Endothelial cell of umbilical vein (primary cell): ENCODE measurements around the gene LY6G6C. TPM values are rescaled to one million over a fixed set of nuclear protein-coding genes. Genes with fewer than 3 reads are reported as not detected.

Experiments used
- BruUV-seq: library from RNA; stranded (reverse); fragments of 400-500 nt; replicated peaks from 2 replicates; lab custom pipeline; 2021; lab: Mats Ljungman, UMichigan
- CTCF ChIA-PET: fragments of 300-600, 350-600 bp; sonication (Branson Sonifier 250); formaldehyde crosslinking; loops from one replicate; lab custom pipeline; 2021; ENCODE audit warnings: antibody characterized with exemption, inconsistent platforms; lab: Charles Lee
- POLR2A ChIA-PET: fragments of 300-600, 350-600 bp; sonication (Branson Sonifier 250); formaldehyde crosslinking; loops from one replicate; lab custom pipeline; 2021; ENCODE audit warnings: antibody characterized with exemption, inconsistent platforms; lab: Charles Lee
- DNase-seq: peaks from one replicate; pipeline ENCODE4 v3.0.0-alpha.2; 2011; ENCODE audit warnings: low read depth, low spot score
- FAIRE-seq: peaks from 2 replicates; lab custom pipeline; 2011; peaks lifted over from hg19 to GRCh38; lab: Jason Lieb, UNC
- H2AFZ ChIP-seq: 2 replicates; pipeline ENCODE4 v1.6.0; 2012; ENCODE audit warnings: low read depth, low read length, control low read depth, inconsistent platforms
- H3K27ac ChIP-seq: 2 replicates; pipeline ENCODE4 v1.5.1; 2011; ENCODE audit warnings: low read depth, mild to moderate bottlenecking, control low read depth, low read length, moderate library complexity; ENCODE audit not compliant: insufficient read depth
- H3K27me3 ChIP-seq, 2 experiments: 2 replicates each; pipeline versions ENCODE4 v1.6.0 to v1.6.1; 2011; ENCODE audit warnings: low read length in 2 of 2, mixed read lengths in 1 of 2; ENCODE audit not compliant: control insufficient read depth in 2 of 2, insufficient read depth in 2 of 2
- H3K36me3 ChIP-seq, 2 experiments: 2 replicates in 1 of 2; 3 replicates in 1 of 2; pipeline ENCODE4 v1.5.1; 2011; ENCODE audit warnings: low read length in 2 of 2, mild to moderate bottlenecking in 1 of 2, moderate library complexity in 1 of 2; ENCODE audit not compliant: control insufficient read depth in 2 of 2, insufficient read depth in 2 of 2; ENCODE audit errors: extremely low read depth in 1 of 2
- H3K4me1 ChIP-seq: 3 replicates; pipeline ENCODE4 v1.5.1; 2011; ENCODE audit warnings: mild to moderate bottlenecking, low read length; ENCODE audit not compliant: control insufficient read depth, insufficient read depth; ENCODE audit errors: extremely low read depth
- H3K4me2 ChIP-seq: 2 replicates; pipeline ENCODE4 v1.6.1; 2011; ENCODE audit warnings: low read length, control low read depth, mixed read lengths; ENCODE audit not compliant: insufficient read depth
- H3K4me3 ChIP-seq, 3 experiments: fragments of 200-600 bp in 1 of 3; sonication (generic), shearing (Covaris generic) in 1 of 3; replicated peaks in 1 of 3; 2 replicates each; pipeline ENCODE4 v1.5.1; 2011 to 2016; ENCODE audit warnings: control low read depth in 3 of 3, low read length in 3 of 3, mild to moderate bottlenecking in 2 of 3, inconsistent platforms in 1 of 3, low read depth in 1 of 3, moderate library complexity in 1 of 3; ENCODE audit not compliant: insufficient read depth in 1 of 3
- H3K79me2 ChIP-seq: 2 replicates; pipeline ENCODE4 v1.6.0; 2012; ENCODE audit warnings: low read length, inconsistent platforms; ENCODE audit not compliant: control insufficient read depth, insufficient read depth
- H3K9ac ChIP-seq: replicated peaks from 2 replicates; pipeline ENCODE3; 2011; ENCODE audit warnings: low read length, control low read depth; ENCODE audit not compliant: insufficient read depth; ENCODE audit errors: extremely low read depth
- H3K9me1 ChIP-seq: replicated peaks from 3 replicates; pipeline ENCODE4 v1.6.0; 2011; ENCODE audit warnings: mild to moderate bottlenecking, low read length; ENCODE audit not compliant: control insufficient read depth, insufficient read depth; ENCODE audit errors: extremely low read depth
- H3K9me3 ChIP-seq: replicated peaks from 2 replicates; pipeline ENCODE4 v1.5.1; 2012; ENCODE audit warnings: low read length, inconsistent platforms; ENCODE audit not compliant: control insufficient read depth, insufficient read depth
- H4K20me1 ChIP-seq: replicated peaks from 2 replicates; pipeline ENCODE3; 2011; ENCODE audit warnings: mild to moderate bottlenecking, low read length; ENCODE audit not compliant: control insufficient read depth, insufficient read depth; ENCODE audit errors: extremely low read depth
- GATA2 ChIP-seq: IDR thresholded peaks from 2 replicates; pipeline ENCODE4 v1.7.0; 2011; ENCODE audit warnings: low read depth, mild to moderate bottlenecking, moderate library complexity, mixed read lengths, low read length; ENCODE audit not compliant: insufficient read length, insufficient read depth
- JUN ChIP-seq: IDR thresholded peaks from 2 replicates; pipeline ENCODE4 v1.6.1; 2011; ENCODE audit warnings: borderline replicate concordance, low read depth; ENCODE audit not compliant: insufficient read length, insufficient read depth
- POLR2A ChIP-seq: IDR thresholded peaks from 2 replicates; pipeline ENCODE4 v1.6.1; 2012; ENCODE audit warnings: low read depth, mild to moderate bottlenecking, control low read depth, low read length
- POLR2AphosphoS5 ChIP-seq: IDR thresholded peaks from 2 replicates; pipeline ENCODE4 v1.6.1; 2012; ENCODE audit warnings: low read depth, mild to moderate bottlenecking, control low read depth, low read length, moderate library complexity; ENCODE audit not compliant: insufficient read depth
- dilution Hi-C: fragments of 300-500 bp; cut with MboI; formaldehyde crosslinking; loops from one replicate; pipeline ENCODE4 v1.15.0; 2019; ENCODE audit warnings: low sequenced_read_pairs; ENCODE audit not compliant: extremely low pct_ligation_motif_present
- intact Hi-C: fragments of 100-400 bp; cut with micrococcal nuclease; formaldehyde crosslinking; loops from one replicate; pipeline ENCODE4 v1.10.0; 2022
- polyA plus RNA-seq, 4 experiments: library from polyadenylated mRNA; depleted of rRNA in 3 of 4; stranded (reverse) in 3 of 4; unstranded in 1 of 4; fragments of >200 nt; gene quantifications; 2 replicates each; pipeline versions ENCODE4 v1.2.1 to v1.2.3, GENCODE V29; 2011 to 2012; ENCODE audit warnings: missing spikeins in 1 of 4
- total RNA-seq: library from RNA; stranded (reverse); gene quantifications from 2 replicates; pipeline ENCODE4 v1.2.3, GENCODE V29; 2021

The LY6G6C gene
- total and polyA plus RNA-seq, 2 donors (not counting 3 experiments of a cell fraction or from before 2014, with no cell fraction given) = 0.33 TPM; not detected in 1

DNA sequence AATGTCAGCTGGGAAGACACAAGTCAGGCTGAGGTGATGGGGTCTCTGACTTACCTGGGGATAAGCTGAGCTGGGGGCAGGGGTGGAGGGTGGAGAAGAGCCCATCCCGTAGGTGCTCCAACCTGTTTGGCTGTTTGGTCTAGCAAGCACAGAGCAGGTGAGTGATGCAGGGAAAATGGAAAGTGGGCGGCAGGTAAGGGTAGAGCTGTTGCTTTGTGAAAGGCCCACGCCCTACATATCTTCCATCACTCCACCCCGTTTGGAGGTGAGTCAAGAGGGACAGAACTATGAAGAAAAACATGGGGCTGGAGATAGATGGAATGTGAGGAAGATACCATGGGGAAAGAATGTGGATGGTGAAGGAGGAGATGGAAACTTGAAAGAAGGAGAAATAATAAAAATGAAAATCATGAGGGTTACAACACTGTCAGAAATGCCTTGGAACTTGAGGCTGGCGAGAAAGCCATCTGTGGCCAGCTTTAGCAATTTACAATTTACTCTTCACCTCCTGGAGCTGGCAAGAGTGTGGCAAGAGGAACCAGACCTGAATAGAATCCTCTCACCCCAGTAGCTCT lies 1.3 kb downstream of the LY6G6C start:
- TF ChIP-seq JUN = no peak
- TF ChIP-seq GATA2 = no peak
- no peak for TF ChIP-seq POLR2A
- BruUV-seq = no TSS peak
- H2AFZ ChIP-seq = no peak overlapping the region
- no peaks in the 10 kb centered on the region for H3K4me1 ChIP-seq
- DNase-seq = no peak
- no peak overlapping the region for H3K4me3 ChIP-seq
- dilution Hi-C loops = no loop called here
- POLR2A ChIA-PET = no interaction called here
- H3K27ac ChIP-seq = no peak overlapping the region
- peaks cover 0 to 2% of the 10 kb centered on the region in 2 experiments for H3K27me3 ChIP-seq
- FAIRE-seq = no peak
- CTCF ChIA-PET = no interaction called here
- no peaks in the 10 kb centered on the region for H3K9me3 ChIP-seq
- no peaks in the 10 kb centered on the region for H3K79me2 ChIP-seq
- H3K9me1 ChIP-seq = no peaks in the 10 kb centered on the region
- H3K9ac ChIP-seq = no peak overlapping the region
- no peak overlapping the region for H3K4me2 ChIP-seq
- no peaks in the 10 kb centered on the region for H4K20me1 ChIP-seq
- no peaks in the 10 kb centered on the region for H3K36me3 ChIP-seq
- intact Hi-C loops = no loop called here

DNA sequence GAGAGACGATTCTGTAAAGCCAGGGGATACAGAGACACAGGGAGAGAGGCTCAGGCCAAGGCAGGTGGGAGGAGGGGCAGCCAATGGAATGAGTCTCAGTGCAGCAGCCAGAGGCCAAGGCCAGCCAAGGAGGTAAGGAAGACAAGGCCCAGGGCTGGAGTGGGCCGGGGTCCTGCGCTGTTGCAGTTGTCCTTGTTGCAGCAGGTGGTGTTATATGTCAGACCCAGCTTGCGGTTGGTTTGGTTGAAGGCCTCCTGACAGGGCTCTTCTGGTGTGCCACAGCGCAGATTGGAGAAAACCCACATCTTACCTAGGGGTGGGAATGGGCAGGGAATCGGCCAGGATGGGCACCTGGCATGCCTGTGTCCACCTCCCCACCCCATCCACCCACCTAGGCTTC lies 2.5 kb downstream of the LY6G6C start:
- no peak overlapping the region for H2AFZ ChIP-seq
- H3K27ac ChIP-seq = no peak overlapping the region
- H3K4me3 ChIP-seq = no peak overlapping the region
- dilution Hi-C loops (no loop called here), intact Hi-C loops (no loop called here)
- DNase-seq = no peak
- POLR2A ChIA-PET = no interaction called here
- peaks cover 0 to 2% of the 10 kb centered on the region in 2 experiments for H3K27me3 ChIP-seq
- H4K20me1 ChIP-seq = no peaks in the 10 kb centered on the region
- H3K9me1 ChIP-seq = no peaks in the 10 kb centered on the region
- H3K9ac ChIP-seq = no peak overlapping the region
- no TSS peak for BruUV-seq
- H3K4me1 ChIP-seq = no peaks in the 10 kb centered on the region
- H3K9me3 ChIP-seq = no peaks in the 10 kb centered on the region
- no peaks in the 10 kb centered on the region for H3K36me3 ChIP-seq
- H3K4me2 ChIP-seq = no peak overlapping the region
- no peak for TF ChIP-seq POLR2AphosphoS5
- no peak for TF ChIP-seq GATA2
- FAIRE-seq = no peak
- CTCF ChIA-PET = no interaction called here
- no peaks in the 10 kb centered on the region for H3K79me2 ChIP-seq
